ENCODE measurements around the gene SPRYD7. TPM values are rescaled to one million over a fixed set of nuclear protein-coding genes. Genes with fewer than 3 reads are reported as not detected.

The SPRYD7 gene, protein sequence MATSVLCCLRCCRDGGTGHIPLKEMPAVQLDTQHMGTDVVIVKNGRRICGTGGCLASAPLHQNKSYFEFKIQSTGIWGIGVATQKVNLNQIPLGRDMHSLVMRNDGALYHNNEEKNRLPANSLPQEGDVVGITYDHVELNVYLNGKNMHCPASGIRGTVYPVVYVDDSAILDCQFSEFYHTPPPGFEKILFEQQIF
- total RNA-seq (6.6 TPM), polyA plus RNA-seq (ENCODE audit: insufficient read depth, low read depth, low replicate concordance) (12.1 TPM)
- long read RNA-seq, donor 1, partial matches to known transcripts: 0 of 4 reads
- long read RNA-seq, donor 1, other reads (novel, unspliced or antisense): 0 of 4 reads
- long read RNA-seq, donor 2, partial matches to known transcripts: 0 of 3 reads
- long read RNA-seq, donor 2, other reads (novel, unspliced or antisense): 0 of 3 reads
- long read RNA-seq, donor 3, transcript SPRYD7-201 (5 exons, 3,053 nt): major isoform, 13 of 15 reads
- long read RNA-seq, donor 3, partial matches to known transcripts: 0 of 15 reads
- long read RNA-seq, donor 3, other reads (novel, unspliced or antisense): 0 of 15 reads
- long read RNA-seq, donor 4, partial matches to known transcripts: 0 of 5 reads
- long read RNA-seq, donor 4, other reads (novel, unspliced or antisense): 0 of 5 reads
- long read RNA-seq, donor 5, partial matches to known transcripts: 0 of 1 reads
- long read RNA-seq, donor 5, other reads (novel, unspliced or antisense): 0 of 1 reads
- long read RNA-seq, donor 6, transcript SPRYD7-201 (5 exons, 3,053 nt): major isoform, 10 of 11 reads
- long read RNA-seq, donor 6, partial matches to known transcripts: 0 of 11 reads
- long read RNA-seq, donor 6, other reads (novel, unspliced or antisense): 0 of 11 reads
- long read RNA-seq, donor 7, transcript SPRYD7-201 (5 exons, 3,053 nt): major isoform, 11 of 16 reads
- long read RNA-seq, donor 7, partial matches to known transcripts: 2 of 16 reads
- long read RNA-seq, donor 7, other reads (novel, unspliced or antisense): 3 of 16 reads
- long read RNA-seq, donor 8, transcript SPRYD7-201 (5 exons, 3,053 nt): major isoform, 6 of 6 reads
- long read RNA-seq, donor 8, partial matches to known transcripts: 0 of 6 reads
- long read RNA-seq, donor 8, other reads (novel, unspliced or antisense): 0 of 6 reads
- long read RNA-seq, donor 9, partial matches to known transcripts: 0 of 4 reads
- long read RNA-seq, donor 9, other reads (novel, unspliced or antisense): 0 of 4 reads
- long read RNA-seq, donor 10, partial matches to known transcripts: 0 of 2 reads
- long read RNA-seq, donor 10, other reads (novel, unspliced or antisense): 0 of 2 reads

DNA sequence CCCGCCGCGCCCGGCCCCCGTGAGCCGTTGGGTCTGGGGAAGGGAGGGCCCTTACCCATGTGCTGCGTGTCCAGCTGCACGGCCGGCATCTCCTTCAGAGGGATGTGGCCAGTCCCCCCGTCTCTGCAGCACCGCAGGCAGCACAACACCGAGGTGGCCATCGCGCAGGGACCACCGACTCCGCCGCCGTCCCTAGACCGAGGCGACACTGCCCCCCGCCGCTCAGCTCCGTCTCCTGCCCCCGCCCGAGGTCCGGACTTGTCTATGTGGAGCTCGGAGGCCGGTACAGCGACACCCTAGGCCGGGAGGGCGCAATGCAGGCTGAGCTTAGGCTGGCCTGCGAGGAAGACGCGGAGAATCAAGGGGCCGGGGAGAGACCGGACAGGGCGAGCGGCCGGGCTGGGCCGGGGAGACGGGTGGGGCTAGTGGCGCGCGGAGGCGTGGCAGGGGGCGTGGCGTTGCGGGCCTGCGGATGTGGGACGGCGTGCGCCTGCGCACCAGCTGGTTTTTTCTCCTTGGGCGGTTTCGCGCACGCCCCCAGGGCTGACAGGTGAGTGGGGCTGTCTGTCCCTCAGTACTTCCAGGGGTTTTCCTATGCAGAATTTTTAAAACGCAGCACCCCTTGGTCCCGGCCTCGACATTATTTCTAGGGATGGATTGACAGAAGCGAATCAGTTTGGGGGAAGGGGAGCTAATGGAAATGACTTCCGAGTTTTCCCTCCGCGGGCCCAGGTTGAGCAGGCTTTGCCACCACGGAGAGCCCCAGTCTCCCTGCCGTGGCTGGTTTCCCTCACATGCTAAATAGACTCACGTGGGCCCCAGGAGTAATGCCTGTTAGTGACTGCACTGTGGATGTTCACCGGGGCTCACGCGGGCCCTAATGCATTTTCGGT lies at the start of gene SPRYD7:
TSS of gene SPRYD7 (minus strand) at position 266 of the 893 bp plus-strand sequence. CDS start at position 161, 105 bp downstream.
- Histone ChIP-seq H3K9me3 (ENCODE audit: control insufficient read depth in 2 of 3, insufficient read depth in 1 of 3, low read length in 3 of 3) (no peaks in the 10 kb centered on the region), H3K4me1 (ENCODE audit: control insufficient read depth in 2 of 3, insufficient read depth in 2 of 3, low read depth in 1 of 3, low read length in 3 of 3) (peaks cover 0 to 9% (median 4%) of the 10 kb centered on the region in 3 donors), H3K27me3 (ENCODE audit: control insufficient read depth, insufficient read depth, low read length) (no peaks in the 10 kb centered on the region), H3K9ac (ENCODE audit: low read length in 3 of 3) (peak within 1 kb of the TSS; percentile 76 to 91 (median 85)), H3K4me3 (ENCODE audit: low read length in 3 of 3) (peak within 1 kb of the TSS; percentile 87 to 99 (median 88)), H3K36me3 (ENCODE audit: control insufficient read depth in 2 of 3, insufficient read depth in 3 of 3, low read length in 3 of 3) (no peaks in the 10 kb centered on the region), H3K27ac (ENCODE audit: low read depth in 2 of 2, low read length in 2 of 2) (peak within 1 kb of the TSS; percentile 74 to 88)
- FAIRE-seq: peak; percentile 37
- intact Hi-C loops (cut with DNase I): no loop called here
- TF ChIP-seq, protein P1, sequence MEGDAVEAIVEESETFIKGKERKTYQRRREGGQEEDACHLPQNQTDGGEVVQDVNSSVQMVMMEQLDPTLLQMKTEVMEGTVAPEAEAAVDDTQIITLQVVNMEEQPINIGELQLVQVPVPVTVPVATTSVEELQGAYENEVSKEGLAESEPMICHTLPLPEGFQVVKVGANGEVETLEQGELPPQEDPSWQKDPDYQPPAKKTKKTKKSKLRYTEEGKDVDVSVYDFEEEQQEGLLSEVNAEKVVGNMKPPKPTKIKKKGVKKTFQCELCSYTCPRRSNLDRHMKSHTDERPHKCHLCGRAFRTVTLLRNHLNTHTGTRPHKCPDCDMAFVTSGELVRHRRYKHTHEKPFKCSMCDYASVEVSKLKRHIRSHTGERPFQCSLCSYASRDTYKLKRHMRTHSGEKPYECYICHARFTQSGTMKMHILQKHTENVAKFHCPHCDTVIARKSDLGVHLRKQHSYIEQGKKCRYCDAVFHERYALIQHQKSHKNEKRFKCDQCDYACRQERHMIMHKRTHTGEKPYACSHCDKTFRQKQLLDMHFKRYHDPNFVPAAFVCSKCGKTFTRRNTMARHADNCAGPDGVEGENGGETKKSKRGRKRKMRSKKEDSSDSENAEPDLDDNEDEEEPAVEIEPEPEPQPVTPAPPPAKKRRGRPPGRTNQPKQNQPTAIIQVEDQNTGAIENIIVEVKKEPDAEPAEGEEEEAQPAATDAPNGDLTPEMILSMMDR (IDR thresholded peaks at IDR 0.05; ENCODE audit: borderline replicate concordance, extremely low read depth, insufficient read depth): peak; percentile 88
- DNase-seq: peak; percentile 98 to 99 (median 99)

DNA sequence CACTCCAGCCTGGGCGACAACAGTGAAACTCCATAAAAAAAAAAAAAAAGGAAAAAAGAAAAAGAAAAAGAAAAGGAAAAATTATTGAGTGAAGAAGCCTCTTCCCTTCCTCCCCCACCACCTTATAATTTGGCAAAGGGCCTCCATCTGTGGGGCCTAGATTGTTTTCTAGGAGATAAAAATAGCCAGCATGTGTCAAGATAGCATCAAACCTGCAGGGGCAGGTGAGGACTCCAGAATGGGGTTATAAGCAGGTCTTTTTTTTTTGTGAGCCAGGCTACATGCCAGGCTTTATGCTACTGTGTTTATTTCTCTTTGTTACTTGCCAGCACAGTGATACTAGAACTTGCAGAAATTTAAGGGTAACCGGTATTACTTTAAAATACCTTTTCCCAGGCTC lies 49.0 kb upstream of the SPRYD7 start:
- Histone ChIP-seq H3K4me1 (ENCODE audit: control insufficient read depth in 2 of 3, insufficient read depth in 2 of 3, low read depth in 1 of 3, low read length in 3 of 3) (no peaks in the 10 kb centered on the region), H3K9ac (ENCODE audit: low read length in 3 of 3) (no peak overlapping the region), H3K27ac (ENCODE audit: low read depth in 2 of 2, low read length in 2 of 2) (no peak overlapping the region), H3K4me3 (ENCODE audit: low read length in 3 of 3) (no peak overlapping the region), H3K27me3 (ENCODE audit: control insufficient read depth, insufficient read depth, low read length) (no peaks in the 10 kb centered on the region), H3K9me3 (ENCODE audit: control insufficient read depth in 2 of 3, insufficient read depth in 1 of 3, low read length in 3 of 3) (no peaks in the 10 kb centered on the region), H3K36me3 (ENCODE audit: control insufficient read depth in 2 of 3, insufficient read depth in 3 of 3, low read length in 3 of 3) (no peaks in the 10 kb centered on the region)
- TF ChIP-seq, protein P1 (IDR thresholded peaks at IDR 0.05; ENCODE audit: borderline replicate concordance, extremely low read depth, insufficient read depth): no peak
- FAIRE-seq (no peak), DNase-seq (no peak)
- intact Hi-C loops (cut with DNase I): no loop called here

DNA sequence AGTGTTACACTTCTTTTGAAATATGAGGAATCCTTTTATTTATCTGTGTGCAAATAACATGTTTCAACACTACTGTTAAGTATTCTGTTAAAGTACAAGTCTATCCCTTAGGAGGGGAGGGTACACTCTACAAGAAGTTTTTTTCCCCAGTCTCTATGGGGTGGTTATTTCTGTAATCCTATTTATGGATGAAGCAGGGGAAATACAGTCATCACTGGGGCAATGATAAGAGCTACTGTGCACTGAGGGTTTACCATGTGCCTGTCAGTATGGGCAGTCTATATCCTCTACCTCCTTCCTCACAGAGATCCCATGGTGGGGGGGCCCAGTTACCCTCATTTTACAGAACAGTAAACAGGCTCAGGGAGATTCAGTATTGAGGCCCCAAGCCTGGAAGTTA lies 44.1 kb upstream of the SPRYD7 start:
- Histone ChIP-seq H3K9me3 (ENCODE audit: control insufficient read depth in 2 of 3, insufficient read depth in 1 of 3, low read length in 3 of 3) (no peaks in the 10 kb centered on the region), H3K36me3 (ENCODE audit: control insufficient read depth in 2 of 3, insufficient read depth in 3 of 3, low read length in 3 of 3) (no peaks in the 10 kb centered on the region), H3K4me3 (ENCODE audit: low read length in 3 of 3) (no peak overlapping the region), H3K9ac (ENCODE audit: low read length in 3 of 3) (no peak overlapping the region), H3K27me3 (ENCODE audit: control insufficient read depth, insufficient read depth, low read length) (no peaks in the 10 kb centered on the region), H3K27ac (ENCODE audit: low read depth in 2 of 2, low read length in 2 of 2) (no peak overlapping the region), H3K4me1 (ENCODE audit: control insufficient read depth in 2 of 3, insufficient read depth in 2 of 3, low read depth in 1 of 3, low read length in 3 of 3) (no peaks in the 10 kb centered on the region)
- DNase-seq: no peak
- intact Hi-C loops (cut with DNase I): no loop called here
- TF ChIP-seq, protein P1 (IDR thresholded peaks at IDR 0.05; ENCODE audit: borderline replicate concordance, extremely low read depth, insufficient read depth): no peak
- no peak for FAIRE-seq

All from kidney (tissue), 22 donors.